ENCODE results near the gene NRL.

Gene NRL

DNA sequence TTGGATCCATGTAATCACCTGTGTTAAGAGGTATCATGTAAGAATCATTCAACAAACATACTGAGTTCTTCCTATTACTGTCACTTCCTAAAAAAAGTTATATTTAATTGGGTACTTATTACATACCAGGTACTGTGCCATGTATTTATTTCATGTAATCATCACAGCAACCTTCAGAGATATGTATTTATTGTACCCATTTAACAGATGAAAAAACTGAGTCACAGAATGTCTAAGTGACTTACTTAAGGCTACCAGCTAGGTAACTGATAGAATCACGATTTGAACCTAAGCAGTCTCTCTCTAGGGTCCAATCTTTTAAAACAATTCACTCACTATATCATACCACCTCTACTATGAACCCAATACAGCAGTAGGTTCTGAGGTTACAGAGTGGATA lies 29.7 kb upstream of the NRL start:
- DNase-seq (ENCODE audit: low read depth, low spot score), result no peak

DNA sequence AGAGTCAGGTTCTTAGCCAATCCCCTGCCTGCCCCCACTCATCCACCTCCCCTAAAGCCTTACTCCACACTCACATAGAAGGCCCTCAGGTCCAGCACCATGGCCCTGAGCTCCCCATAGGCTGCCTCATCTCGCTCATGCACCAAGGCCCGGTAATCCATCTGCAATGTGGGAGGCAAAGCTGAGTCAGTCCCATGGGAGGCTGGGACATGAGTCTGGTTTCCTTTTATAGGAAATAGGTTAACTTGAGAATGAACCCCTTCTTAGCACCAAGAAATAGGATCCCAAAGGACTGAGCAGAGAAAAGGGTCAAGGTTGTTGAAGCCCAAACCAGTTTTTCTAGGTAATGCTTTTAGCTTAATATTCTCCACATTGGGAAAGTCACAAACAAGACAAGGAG lies 28.8 kb upstream of the NRL start:
- DNase-seq (ENCODE audit: low read depth, low spot score), result no peak

GRCh38 chr14:24141097-24141880 lies 26.5 kb upstream of the NRL start, which contains the start of gene EMC9:
Gene EMC9, minus strand, starts transcription at chr14:24141591. Its CDS starts 287 bp downstream, at chr14:24141304.
- DNase-seq (ENCODE audit: low read depth, low spot score), result peak; percentile 100

GRCh38 chr14:24139272-24139934 lies 24.7 kb upstream of the NRL start:
- no peak for DNase-seq (ENCODE audit: low read depth, low spot score)

- DNase-seq (ENCODE audit: low read depth, low spot score), result no peak
Observed at GRCh38 chr14:24138396-24139271, 23.9 kb upstream of the NRL start.

- DNase-seq (ENCODE audit: low read depth, low spot score), result no peak
Observed at GRCh38 chr14:24137529-24138395, 23.0 kb upstream of the NRL start.

GRCh38 chr14:24136684-24137528 lies 22.2 kb upstream of the NRL start:
- no peak for DNase-seq (ENCODE audit: low read depth, low spot score)

GRCh38 chr14:24135834-24136683 lies 21.3 kb upstream of the NRL start, which contains the start of gene PSME1:
Gene PSME1, plus strand, starts transcription at chr14:24136194. Its CDS starts 69 bp downstream, at chr14:24136263.
- DNase-seq (ENCODE audit: low read depth, low spot score), result peak; percentile 96

DNA sequence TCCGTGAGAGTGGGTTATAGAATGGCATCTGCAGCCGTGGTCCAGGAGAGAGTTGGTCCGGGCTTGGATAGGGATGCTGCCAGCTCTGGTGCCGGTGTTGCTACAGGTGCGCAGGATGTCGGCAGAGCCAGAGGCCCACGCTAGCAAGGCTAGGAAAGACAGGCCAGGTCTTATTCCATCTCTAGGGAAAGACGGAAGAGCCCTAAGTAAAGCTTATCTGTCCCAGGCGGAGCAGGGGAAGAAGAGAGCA lies 20.8 kb upstream of the NRL start:
- DNase-seq (ENCODE audit: low read depth, low spot score), result no peak

DNA sequence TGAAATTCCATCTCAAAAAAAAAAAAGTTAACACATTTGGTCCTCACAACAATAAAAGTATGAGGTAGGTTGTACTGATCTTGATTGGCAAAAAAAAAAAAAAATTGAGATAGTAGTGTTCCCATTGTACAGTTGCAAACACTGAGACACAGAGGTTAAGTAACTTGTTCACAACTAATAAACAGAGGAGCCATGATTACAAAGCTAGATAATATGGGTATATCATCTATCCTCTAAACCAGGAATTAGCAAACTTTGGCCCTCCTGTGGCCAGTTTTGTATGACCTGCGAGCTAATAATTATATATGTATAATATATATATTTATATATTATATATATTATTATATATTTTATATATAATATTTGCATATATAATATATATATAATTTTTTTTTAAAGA lies 19.0 kb upstream of the NRL start:
- no peak for DNase-seq (ENCODE audit: low read depth, low spot score)

GRCh38 chr14:24132976-24133375 lies 18.2 kb upstream of the NRL start:
- DNase-seq (ENCODE audit: low read depth, low spot score), result no peak

DNA sequence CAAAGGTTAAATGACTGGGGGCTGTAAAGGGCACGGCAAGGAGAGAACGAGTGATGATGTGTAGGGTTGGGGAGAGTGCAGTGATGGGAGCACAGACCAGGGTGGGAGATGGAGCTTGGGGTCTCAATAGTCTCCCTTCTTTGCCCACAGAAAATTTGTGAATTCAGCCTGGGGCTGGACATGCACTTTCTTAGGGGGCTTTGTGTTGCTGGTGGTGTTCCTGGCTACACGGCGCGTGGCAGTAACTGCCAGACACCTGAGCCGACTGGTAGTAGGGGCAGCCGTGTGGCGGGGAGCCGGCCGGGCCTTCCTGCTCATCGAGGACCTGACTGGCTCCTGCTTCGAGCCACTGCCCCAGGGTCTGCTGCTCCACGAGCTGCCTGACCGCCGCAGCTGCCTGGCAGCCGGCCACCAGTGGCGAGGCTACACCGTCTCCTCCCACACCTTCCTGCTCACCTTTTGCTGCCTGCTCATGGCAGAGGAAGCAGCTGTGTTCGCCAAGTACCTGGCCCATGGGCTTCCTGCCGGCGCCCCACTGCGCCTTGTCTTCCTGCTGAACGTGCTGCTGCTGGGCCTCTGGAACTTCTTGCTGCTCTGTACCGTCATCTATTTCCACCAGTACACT lies 17.4 kb upstream of the NRL start:
- no peak for DNase-seq (ENCODE audit: low read depth, low spot score)

DNA sequence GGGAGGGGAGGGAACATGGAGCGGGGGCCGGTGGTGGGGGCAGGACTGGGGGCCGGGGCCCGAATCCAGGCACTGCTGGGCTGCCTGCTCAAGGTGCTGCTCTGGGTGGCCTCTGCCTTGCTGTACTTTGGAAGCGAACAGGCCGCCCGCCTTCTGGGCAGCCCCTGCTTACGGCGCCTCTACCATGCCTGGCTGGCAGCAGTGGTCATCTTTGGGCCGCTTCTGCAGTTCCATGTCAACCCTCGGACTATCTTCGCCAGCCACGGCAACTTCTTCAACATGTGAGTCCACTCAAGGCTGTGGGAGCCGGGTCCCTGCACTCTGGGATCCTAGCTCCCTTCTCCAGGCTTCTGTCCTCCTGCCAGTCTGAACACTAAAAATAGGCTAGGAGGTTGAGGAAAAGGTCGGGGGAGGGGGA lies 16.8 kb upstream of the NRL start:
- DNase-seq (ENCODE audit: low read depth, low spot score), result no peak

DNA sequence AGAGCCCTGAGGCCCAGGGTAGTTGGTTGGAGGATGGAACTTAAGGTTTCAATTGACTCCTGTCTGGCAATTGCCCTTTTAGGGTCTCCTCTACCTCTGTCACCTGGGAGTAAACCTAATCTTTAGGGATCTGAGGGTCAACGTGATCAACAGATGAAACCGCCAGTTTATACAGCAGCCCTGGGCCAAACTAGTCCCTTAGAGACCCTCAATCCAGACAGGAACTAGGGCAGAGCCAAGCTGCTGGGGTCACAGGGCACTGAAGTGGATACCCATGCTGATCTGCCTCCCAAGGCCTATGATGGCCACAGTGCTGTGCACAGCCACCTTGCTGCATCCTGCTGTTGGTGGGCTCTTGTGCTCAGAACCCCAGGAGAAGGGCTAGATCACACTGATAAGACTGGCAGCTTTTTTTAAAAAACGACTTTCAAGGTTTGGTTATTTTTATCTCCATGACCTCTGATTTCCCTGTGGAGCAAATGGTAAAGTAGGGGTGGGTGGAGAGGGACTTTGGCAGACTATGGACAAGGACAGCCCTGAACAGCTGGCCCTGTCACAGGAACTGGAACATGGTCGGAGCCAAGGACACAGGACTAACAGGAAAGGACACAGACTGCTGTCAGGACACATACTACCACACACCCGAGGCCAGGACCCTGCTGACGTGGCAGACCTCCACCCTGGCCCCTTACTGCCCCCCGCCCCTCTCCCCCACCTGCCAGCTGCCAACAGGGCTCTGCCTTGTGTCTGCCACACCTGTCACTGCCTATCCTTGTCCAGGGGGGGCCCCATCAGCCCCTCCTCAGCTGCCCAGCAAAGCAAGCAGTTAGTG lies 16.2 kb upstream of the NRL start:
- DNase-seq (ENCODE audit: low read depth, low spot score), result no peak

DNA sequence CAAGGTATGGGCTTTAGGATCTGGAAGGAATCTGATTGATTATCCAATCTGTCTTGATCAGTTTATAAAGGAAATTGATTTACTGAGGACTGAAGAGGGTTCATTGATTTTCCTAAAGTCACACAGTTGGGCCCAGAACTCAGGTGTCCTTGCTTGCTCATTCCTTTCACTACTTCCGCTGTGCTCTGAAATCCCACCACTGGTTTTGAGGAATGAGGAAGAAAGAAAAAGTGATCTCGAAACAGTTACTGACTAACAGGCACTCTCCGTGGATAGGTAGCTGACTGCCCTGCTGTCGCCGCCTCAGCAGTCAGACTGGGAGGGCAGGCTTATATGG lies 15.6 kb upstream of the NRL start, which contains the start of gene FITM1:
FITM1 (plus strand) TSS at position 280 of the 337 bp plus-strand sequence. CDS start 905 bp downstream, outside the sequence.
- DNase-seq (ENCODE audit: low read depth, low spot score), result no peak

DNA sequence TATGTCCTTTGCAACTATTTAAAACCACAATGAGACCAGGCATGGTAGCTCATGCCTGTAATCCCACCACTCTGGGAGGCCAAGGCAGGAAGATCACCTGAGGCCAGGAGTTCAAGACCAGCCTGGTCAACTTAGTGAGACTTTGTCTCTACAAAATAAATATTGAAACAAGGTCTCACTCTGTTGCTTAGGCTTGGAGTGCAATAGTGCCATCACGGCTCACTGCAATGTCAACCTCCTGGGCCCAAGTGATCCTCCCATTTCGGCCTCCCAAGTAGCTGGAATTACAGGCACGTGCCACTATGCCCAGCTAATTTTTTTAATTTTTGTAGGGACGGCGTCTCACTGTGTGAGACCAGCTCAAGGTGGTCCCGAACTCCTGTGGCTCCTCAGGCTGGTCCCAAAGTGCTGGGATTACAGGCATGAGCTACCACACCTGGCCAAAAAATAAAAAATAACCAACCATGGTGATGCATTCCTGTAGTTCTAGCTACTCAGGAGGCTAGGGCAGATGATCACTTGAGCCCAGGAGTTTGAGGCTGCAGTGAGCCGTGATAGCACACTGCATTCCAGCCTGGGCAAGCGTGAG lies 14.8 kb upstream of the NRL start:
- no peak for DNase-seq (ENCODE audit: low read depth, low spot score)

GRCh38 chr14:24127673-24128072 lies 12.9 kb upstream of the NRL start:
- DNase-seq (ENCODE audit: low read depth, low spot score), result no peak

GRCh38 chr14:24126939-24127338 lies 12.2 kb upstream of the NRL start:
- no peak for DNase-seq (ENCODE audit: low read depth, low spot score)

Measured in astrocyte of the hippocampus (primary cell).